ENCODE results near the gene HAS3. TPM values are rescaled to one million over a fixed set of nuclear protein-coding genes. Genes with fewer than 3 reads are reported as not detected.
A peak's percentile ranks its signal among the peaks of the same experiment; 100 is the strongest.
"Not testable (repeated sequence)": the region's sequence is repeated elsewhere in the genome, so short reads cannot be mapped to it uniquely, and the experiment has no call there.

The HAS3 gene
- total RNA-seq, 3 donors from 2014 or later: 4.6 to 19.4 (median 15.0) TPM

GRCh38 chr16:69143116-69143515 is 37.7 kb downstream of the HAS3 start:
- Histone ChIP-seq H3K36me3 (ENCODE audit: low read depth) (peaks cover 4% of the 10 kb centered on the region), H3K4me3 (no peak overlapping the region), H3K9me3 (no peaks in the 10 kb centered on the region), H3K4me1 (ENCODE audit: low read depth) (no peaks in the 10 kb centered on the region)
- intact Hi-C loops (cut with DNase I, micrococcal nuclease): no loop called here
- ATAC-seq (peak; percentile 100), DNase-seq (peak; percentile 57 to 65 (median 58))
- peak; percentile 20 for TF ChIP-seq CTCF (IDR thresholded peaks at IDR 0.05)

- no peak for ATAC-seq
- H3K4me3 ChIP-seq: no peak overlapping the region
- intact Hi-C loops (cut with DNase I, micrococcal nuclease): no loop called here
- TF ChIP-seq CTCF (IDR thresholded peaks at IDR 0.05): no peak
- no peaks in the 10 kb centered on the region for H3K4me1 ChIP-seq (ENCODE audit: low read depth)
- no peaks in the 10 kb centered on the region for H3K9me3 ChIP-seq
- peaks cover 4% of the 10 kb centered on the region for H3K36me3 ChIP-seq (ENCODE audit: low read depth)
- no peak for DNase-seq
Observed at GRCh38 chr16:69145658-69146057, 40.2 kb downstream of the HAS3 start.

- not testable (repeated sequence) for H3K9me3 ChIP-seq; ATAC-seq; DNase-seq; H3K4me3 ChIP-seq; H3K4me1 ChIP-seq (ENCODE audit: low read depth); H3K36me3 ChIP-seq (ENCODE audit: low read depth)
- intact Hi-C loops (cut with DNase I, micrococcal nuclease): loop anchor here (5.0 kb wide), 1 partner anchor 138 kb away; no protein-coding TSS in a partner anchor
Observed at GRCh38 chr16:69149621-69150020, 44.2 kb downstream of the HAS3 start.

- ATAC-seq: peak; percentile 87
- TF ChIP-seq CTCF (IDR thresholded peaks at IDR 0.05): peak; percentile 39
- intact Hi-C loops (cut with DNase I, micrococcal nuclease): loop anchor here (5.0 kb wide), 1 partner anchor 137 kb away; no protein-coding TSS in a partner anchor
- H3K9me3 ChIP-seq: no peaks in the 10 kb centered on the region
- DNase-seq: peak in 1 of 3 donors; percentile 92
- no peaks in the 10 kb centered on the region for H3K36me3 ChIP-seq (ENCODE audit: low read depth)
- no peaks in the 10 kb centered on the region for H3K4me1 ChIP-seq (ENCODE audit: low read depth)
- H3K4me3 ChIP-seq: no peak overlapping the region
Observed at GRCh38 chr16:69150146-69150865, 44.9 kb downstream of the HAS3 start.

- H3K36me3 ChIP-seq (ENCODE audit: low read depth): peaks cover 8% of the 10 kb centered on the region
- DNase-seq (no peak), ATAC-seq (no peak)
- no peaks in the 10 kb centered on the region for H3K4me1 ChIP-seq (ENCODE audit: low read depth)
- no peaks in the 10 kb centered on the region for H3K9me3 ChIP-seq
- no peak overlapping the region for H3K4me3 ChIP-seq
- no peak for TF ChIP-seq CTCF (IDR thresholded peaks at IDR 0.05)
- intact Hi-C loops (cut with DNase I, micrococcal nuclease): no loop called here
Observed at GRCh38 chr16:69157196-69157595, 51.7 kb downstream of the HAS3 start.

- H3K4me3 ChIP-seq: no peak overlapping the region
- H3K36me3 ChIP-seq (ENCODE audit: low read depth): peaks cover 8% of the 10 kb centered on the region
- ATAC-seq (no peak), DNase-seq (no peak)
- intact Hi-C loops (cut with DNase I, micrococcal nuclease): no loop called here
- no peak for TF ChIP-seq CTCF (IDR thresholded peaks at IDR 0.05)
- H3K9me3 ChIP-seq: no peaks in the 10 kb centered on the region
- no peaks in the 10 kb centered on the region for H3K4me1 ChIP-seq (ENCODE audit: low read depth)
Observed at GRCh38 chr16:69160192-69160591, 54.7 kb downstream of the HAS3 start.
